Colonic mucosa (tissue), 4 donors: Measurements from ENCODE around the gene DIPK1C. TPM values are rescaled to one million over a fixed set of nuclear protein-coding genes. Genes with fewer than 3 reads are reported as not detected.

Source experiments
- DNase-seq: peaks from one replicate; pipeline ENCODE4 v3.0.0-alpha.2; 2020
- H3K27ac ChIP-seq: fragments of 200-600 bp; one replicate; pipeline ENCODE4 v1.8.0; 2021
- H3K27me3 ChIP-seq: fragments of 200-600 bp; one replicate; pipeline ENCODE4 v1.8.0; 2021
- H3K36me3 ChIP-seq: fragments of 200-600 bp; one replicate; pipeline ENCODE4 v1.8.0; 2021
- H3K4me1 ChIP-seq: fragments of 200-600 bp; one replicate; pipeline ENCODE4 v1.8.0; 2021; ENCODE audit warnings: mild to moderate bottlenecking
- H3K4me3 ChIP-seq: fragments of 200-600 bp; one replicate; pipeline ENCODE4 v1.8.0; 2021
- H3K9ac ChIP-seq, 2 donors: one replicate each; pipeline ENCODE4 v1.7.0; 2013; ENCODE audit warnings: control low read depth in 2 of 2, low read depth in 2 of 2, low read length in 2 of 2
- H3K9me3 ChIP-seq: fragments of 200-600 bp; one replicate; pipeline ENCODE4 v1.8.0; 2021
- intact Hi-C: fragments of 100-400 bp; cut with DNase I; formaldehyde crosslinking; loops from one replicate; pipeline ENCODE4 v1.14.1; 2022
- total RNA-seq, 2 donors: library from RNA; stranded (reverse); fragmentation: NEBNext Ultra II Directional in 1 of 2; extraction: Animal tissue kit (Norgen Biotek cat#: 25700) in 1 of 2; gene quantifications; one replicate each; pipeline ENCODE4 v1.2.1, GENCODE V29; 2021
- TF ChIP-seq, protein P1 (sequence below): fragments of 200-600 bp; IDR thresholded peaks from one replicate; pipeline ENCODE4 v1.8.0; 2022; ENCODE audit warnings: antibody characterized with exemption, mild to moderate bottlenecking
- donor health status: healthy.
- donor health status: DM: no; HTN: no; CAD: no.
- donor health status: DM: no; HTN: no; CAD: no.

DIPK1C gene
- total RNA-seq, 2 donors from 2014 or later: 0.24 TPM; not detected in 1

GRCh38 chr18:74420926-74421325 lies 36.2 kb downstream of the DIPK1C start:
- H3K27me3 ChIP-seq: no peaks in the 10 kb centered on the region
- no peak overlapping the region for H3K27ac ChIP-seq
- no peaks in the 10 kb centered on the region for H3K9me3 ChIP-seq
- H3K4me1 ChIP-seq: no peaks in the 10 kb centered on the region
- intact Hi-C loops: no loop called here
- H3K36me3 ChIP-seq: no peaks in the 10 kb centered on the region
- H3K4me3 ChIP-seq: no peak overlapping the region
- DNase-seq: no peak
- no peak overlapping the region for H3K9ac ChIP-seq
- TF ChIP-seq, protein P1, sequence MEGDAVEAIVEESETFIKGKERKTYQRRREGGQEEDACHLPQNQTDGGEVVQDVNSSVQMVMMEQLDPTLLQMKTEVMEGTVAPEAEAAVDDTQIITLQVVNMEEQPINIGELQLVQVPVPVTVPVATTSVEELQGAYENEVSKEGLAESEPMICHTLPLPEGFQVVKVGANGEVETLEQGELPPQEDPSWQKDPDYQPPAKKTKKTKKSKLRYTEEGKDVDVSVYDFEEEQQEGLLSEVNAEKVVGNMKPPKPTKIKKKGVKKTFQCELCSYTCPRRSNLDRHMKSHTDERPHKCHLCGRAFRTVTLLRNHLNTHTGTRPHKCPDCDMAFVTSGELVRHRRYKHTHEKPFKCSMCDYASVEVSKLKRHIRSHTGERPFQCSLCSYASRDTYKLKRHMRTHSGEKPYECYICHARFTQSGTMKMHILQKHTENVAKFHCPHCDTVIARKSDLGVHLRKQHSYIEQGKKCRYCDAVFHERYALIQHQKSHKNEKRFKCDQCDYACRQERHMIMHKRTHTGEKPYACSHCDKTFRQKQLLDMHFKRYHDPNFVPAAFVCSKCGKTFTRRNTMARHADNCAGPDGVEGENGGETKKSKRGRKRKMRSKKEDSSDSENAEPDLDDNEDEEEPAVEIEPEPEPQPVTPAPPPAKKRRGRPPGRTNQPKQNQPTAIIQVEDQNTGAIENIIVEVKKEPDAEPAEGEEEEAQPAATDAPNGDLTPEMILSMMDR: no peak

GRCh38 chr18:74420481-74420880 lies 36.6 kb downstream of the DIPK1C start:
- DNase-seq: no peak
- TF ChIP-seq, protein P1: no peak
- Histone ChIP-seq H3K4me1 (no peaks in the 10 kb centered on the region), H3K9ac (no peak overlapping the region), H3K27me3 (no peaks in the 10 kb centered on the region), H3K9me3 (no peaks in the 10 kb centered on the region), H3K36me3 (no peaks in the 10 kb centered on the region), H3K27ac (no peak overlapping the region), H3K4me3 (no peak overlapping the region)
- intact Hi-C loops: no loop called here

DNA sequence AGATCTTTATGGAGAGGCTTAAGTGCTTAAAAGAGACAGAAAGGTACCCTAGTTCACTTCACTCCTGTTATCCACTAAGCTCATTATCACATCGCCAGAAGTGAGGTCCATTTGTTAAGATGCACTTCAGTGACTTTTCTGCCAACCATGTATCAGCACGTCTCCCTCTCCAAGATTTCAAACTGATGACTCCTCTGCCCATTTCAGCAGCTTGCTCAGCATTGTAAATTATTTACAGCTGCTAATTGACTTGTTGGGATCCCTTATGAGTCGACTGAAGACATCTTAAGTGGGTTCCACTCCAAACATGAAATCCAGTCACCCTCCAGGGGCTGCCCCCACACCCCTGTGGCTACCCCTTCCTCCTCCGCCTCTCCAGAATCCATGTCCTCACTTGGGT lies 37.3 kb downstream of the DIPK1C start:
- Histone ChIP-seq H3K27ac (no peak overlapping the region), H3K4me3 (no peak overlapping the region), H3K27me3 (no peaks in the 10 kb centered on the region), H3K36me3 (no peaks in the 10 kb centered on the region), H3K4me1 (no peaks in the 10 kb centered on the region), H3K9me3 (no peaks in the 10 kb centered on the region), H3K9ac (no peak overlapping the region)
- DNase-seq: no peak
- intact Hi-C loops: no loop called here
- TF ChIP-seq, protein P1: no peak

GRCh38 chr18:74418023-74418422 lies 39.1 kb downstream of the DIPK1C start:
- DNase-seq: no peak
- no peak overlapping the region for H3K4me3 ChIP-seq
- no peak overlapping the region for H3K27ac ChIP-seq
- TF ChIP-seq, protein P1: no peak
- H3K4me1 ChIP-seq: no peaks in the 10 kb centered on the region
- intact Hi-C loops: no loop called here
- no peak overlapping the region for H3K9ac ChIP-seq
- no peaks in the 10 kb centered on the region for H3K27me3 ChIP-seq
- no peaks in the 10 kb centered on the region for H3K9me3 ChIP-seq
- H3K36me3 ChIP-seq: no peaks in the 10 kb centered on the region

GRCh38 chr18:74416124-74416523 lies 41.0 kb downstream of the DIPK1C start:
- Histone ChIP-seq H3K9me3 (no peaks in the 10 kb centered on the region), H3K36me3 (no peaks in the 10 kb centered on the region), H3K27me3 (no peaks in the 10 kb centered on the region), H3K4me1 (no peaks in the 10 kb centered on the region), H3K27ac (no peak overlapping the region), H3K9ac (no peak overlapping the region), H3K4me3 (no peak overlapping the region)
- intact Hi-C loops: no loop called here
- DNase-seq: no peak
- TF ChIP-seq, protein P1: no peak
